A549 (cell line): ENCODE measurements around the gene DBX2. TPM values are rescaled to one million over a fixed set of nuclear protein-coding genes. Genes with fewer than 3 reads are reported as not detected.

ENCODE experiments used
- EP300 ChIP-seq, 2 experiments: fragments of >200 bp; sonication (Bioruptor Twin); formaldehyde crosslinking; IDR thresholded peaks; 2 replicates in 1 of 2; 3 replicates in 1 of 2; pipeline ENCODE4 v1.6.1; 2016 to 2017
- GATA3 ChIP-seq: IDR thresholded peaks from 2 replicates; pipeline ENCODE4 v1.6.1; 2012; ENCODE audit warnings: borderline replicate concordance
- HEYL ChIP-seq: fragments of 250-450 bp; sonication (Bioruptor Pico); IDR thresholded peaks from 2 replicates; pipeline ENCODE4 v1.8.0; 2021; ENCODE audit warnings: mild to moderate bottlenecking, moderate library complexity
- KDM1A ChIP-seq: fragments of 200-600 bp; sonication (generic); IDR thresholded peaks from 2 replicates; pipeline ENCODE4 v1.6.1; 2016; ENCODE audit warnings: low read depth, mild to moderate bottlenecking
- MYC ChIP-seq: IDR thresholded peaks from 2 replicates; pipeline ENCODE4 v1.6.1; 2012; ENCODE audit warnings: mild to moderate bottlenecking, inconsistent platforms, low read length, improper control_type of control experiment, borderline replicate concordance
- NR3C1 ChIP-seq: fragments of >200 bp; sonication (Bioruptor Twin); formaldehyde crosslinking; IDR thresholded peaks from 3 replicates; pipeline ENCODE4 v1.6.1; 2017
- RARB ChIP-seq: fragments of 250-450 bp; sonication (Bioruptor Pico); IDR thresholded peaks from 2 replicates; pipeline ENCODE4 v1.8.0; 2021; ENCODE audit warnings: mild to moderate bottlenecking, moderate library complexity
- RCOR1 ChIP-seq: fragments of 150-350 bp; IDR thresholded peaks from 2 replicates; pipeline ENCODE4 v1.6.1; 2014; ENCODE audit warnings: antibody characterized with exemption, low read length, low read depth
- SREBF2 ChIP-seq: fragments of 450-650 bp; IDR thresholded peaks from 2 replicates; pipeline ENCODE4 v1.6.1; 2014; ENCODE audit warnings: mild to moderate bottlenecking, moderate library complexity
- TFCP2L1 ChIP-seq: fragments of 250-450 bp; sonication (Bioruptor Pico); IDR thresholded peaks from 2 replicates; pipeline ENCODE4 v1.5.0; 2021; ENCODE audit warnings: mild to moderate bottlenecking
- ZC3H11A ChIP-seq: fragments of 450-650 bp; IDR thresholded peaks from 2 replicates; pipeline ENCODE4 v1.6.1; 2014; ENCODE audit warnings: antibody characterized with exemption, mild to moderate bottlenecking
- polyA plus RNA-seq, 4 experiments: library from polyadenylated mRNA; depleted of rRNA in 3 of 4; stranded (reverse); fragments of >200 nt; fragmentation: RNase III in 1 of 4; extraction: RNeasy Plus Mini Kit Qiagen cat#74134 plus additional on column Dnase treatment in 1 of 4; gene quantifications; 2 replicates in 3 of 4; 3 replicates in 1 of 4; pipeline ENCODE4 v1.2.3, GENCODE V29; 2011 to 2017
- TF ChIP-seq, protein P1 (sequence below): fragments of 450-650 bp; IDR thresholded peaks from 2 replicates; pipeline ENCODE4 v1.6.1; 2014; ENCODE audit warnings: antibody characterized with exemption
- TF ChIP-seq, protein P2 (sequence below): IDR thresholded peaks from 2 replicates; pipeline ENCODE4 v1.6.1; 2012

Gene DBX2
- polyA plus RNA-seq, 2 of the 4 experiments (the other 2 are of a cell fraction) = not detected

DNA sequence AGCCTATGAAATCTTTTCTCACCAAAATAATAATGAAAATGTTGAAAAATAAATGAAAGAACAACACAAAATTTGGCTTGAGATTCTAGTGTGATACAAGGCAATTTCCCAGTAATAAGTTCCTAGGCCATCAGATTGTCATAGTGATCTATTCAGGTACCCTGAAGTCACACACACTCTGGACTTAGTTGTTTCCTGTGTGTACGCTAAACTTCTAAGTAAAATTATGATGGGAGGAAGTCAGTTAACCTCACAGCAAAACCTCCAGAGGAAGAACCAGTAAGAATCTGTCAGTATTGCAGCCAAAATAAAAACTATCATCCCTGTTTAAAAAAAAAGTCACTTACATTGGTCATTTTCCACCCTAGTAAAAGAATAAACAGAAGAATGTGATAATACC is 81.9 kb downstream of the DBX2 start (continued):
- TF ChIP-seq TFCP2L1 (CRISPR knock-in tag) (no peak), ZC3H11A (no peak), EP300 (IDR thresholded peaks at IDR 0.05) (no peak), RARB (CRISPR knock-in tag) (no peak), HEYL (no peak), MYC (no peak), SREBF2 (no peak), RCOR1 (no peak), KDM1A (no peak), NR3C1 (no peak), GATA3 (no peak)
- TF ChIP-seq, protein P1, sequence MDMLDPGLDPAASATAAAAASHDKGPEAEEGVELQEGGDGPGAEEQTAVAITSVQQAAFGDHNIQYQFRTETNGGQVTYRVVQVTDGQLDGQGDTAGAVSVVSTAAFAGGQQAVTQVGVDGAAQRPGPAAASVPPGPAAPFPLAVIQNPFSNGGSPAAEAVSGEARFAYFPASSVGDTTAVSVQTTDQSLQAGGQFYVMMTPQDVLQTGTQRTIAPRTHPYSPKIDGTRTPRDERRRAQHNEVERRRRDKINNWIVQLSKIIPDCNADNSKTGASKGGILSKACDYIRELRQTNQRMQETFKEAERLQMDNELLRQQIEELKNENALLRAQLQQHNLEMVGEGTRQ = no peak
- TF ChIP-seq, protein P2, sequence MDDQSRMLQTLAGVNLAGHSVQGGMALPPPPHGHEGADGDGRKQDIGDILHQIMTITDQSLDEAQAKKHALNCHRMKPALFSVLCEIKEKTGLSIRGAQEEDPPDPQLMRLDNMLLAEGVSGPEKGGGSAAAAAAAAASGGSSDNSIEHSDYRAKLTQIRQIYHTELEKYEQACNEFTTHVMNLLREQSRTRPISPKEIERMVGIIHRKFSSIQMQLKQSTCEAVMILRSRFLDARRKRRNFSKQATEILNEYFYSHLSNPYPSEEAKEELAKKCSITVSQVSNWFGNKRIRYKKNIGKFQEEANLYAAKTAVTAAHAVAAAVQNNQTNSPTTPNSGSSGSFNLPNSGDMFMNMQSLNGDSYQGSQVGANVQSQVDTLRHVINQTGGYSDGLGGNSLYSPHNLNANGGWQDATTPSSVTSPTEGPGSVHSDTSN = no peak

Other genes with a start within 250 kb of the DBX2 start
- gene NELL2, start 174.8 kb downstream of the DBX2 start, polyA plus RNA-seq (2011; rRNA removed) = 0.16 and 0.30 TPM in 2 replicates
- 0.07 to 0.16 TPM in 2 of 3 replicates, not detected in the other for gene NELL2, start 174.8 kb downstream of the DBX2 start, polyA plus RNA-seq (2017; fragmentation: RNase III; extraction: RNeasy Plus Mini Kit Qiagen cat#74134 plus additional on column Dnase treatment)
- 80.0 and 85.4 TPM in 2 replicates for gene ANO6, start 165.0 kb upstream of the DBX2 start, polyA plus RNA-seq (2011; rRNA removed)
- gene ANO6, start 165.0 kb upstream of the DBX2 start, polyA plus RNA-seq (2017; fragmentation: RNase III; extraction: RNeasy Plus Mini Kit Qiagen cat#74134 plus additional on column Dnase treatment) = 39.5 to 48.3 TPM (median 41.7 TPM) in 3 replicates